Lung (tissue), 12 donors: ENCODE data around the gene TTC5. TPM values are rescaled to one million over a fixed set of nuclear protein-coding genes. Genes with fewer than 3 reads are reported as not detected.

Source experiments
- ATAC-seq: fragments of 200-7000 bp; cut with Tn5 transposase; one replicate; pipeline ENCODE4 v1.9.1; 2020; ENCODE audit warnings: moderate number of reproducible peaks; ENCODE audit not compliant: insufficient read depth, low FRiP score
- DNase-seq, 3 donors: peaks; one replicate each; pipeline ENCODE4 v3.0.0-alpha.2; 2013 to 2017
- H3K27ac ChIP-seq, 2 donors: one replicate each; pipeline ENCODE4 v1.5.1; 2013; ENCODE audit warnings: mild to moderate bottlenecking in 2 of 2, moderate library complexity in 2 of 2, control low read depth in 1 of 2, inconsistent platforms in 1 of 2, low read depth in 1 of 2, low read length in 1 of 2
- H3K27me3 ChIP-seq, 3 donors: one replicate each; pipeline ENCODE4 v1.5.1; 2013; ENCODE audit warnings: low read length in 2 of 3; ENCODE audit not compliant: control insufficient read depth in 3 of 3, insufficient read depth in 3 of 3
- H3K36me3 ChIP-seq, 4 donors: one replicate each; pipeline ENCODE4 v1.5.1; 2013; ENCODE audit warnings: low read length in 4 of 4, mild to moderate bottlenecking in 1 of 4, moderate library complexity in 1 of 4; ENCODE audit not compliant: control insufficient read depth in 4 of 4, insufficient read depth in 4 of 4
- H3K4me1 ChIP-seq, 5 donors: one replicate each; pipeline ENCODE4 v1.5.1; 2013; ENCODE audit warnings: low read length in 5 of 5, mild to moderate bottlenecking in 2 of 5, moderate library complexity in 1 of 5; ENCODE audit not compliant: control insufficient read depth in 5 of 5, insufficient read depth in 5 of 5
- H3K4me3 ChIP-seq: one replicate; pipeline ENCODE4 v1.5.1; 2013; ENCODE audit warnings: mild to moderate bottlenecking, control low read depth, moderate library complexity
- H3K9ac ChIP-seq, 2 donors: one replicate each; pipeline ENCODE4 v1.5.1; 2013; ENCODE audit warnings: low read length in 2 of 2, control low read depth in 1 of 2; ENCODE audit not compliant: insufficient read depth in 1 of 2
- H3K9me3 ChIP-seq, 4 donors: one replicate each; pipeline ENCODE4 v1.5.1; 2013; ENCODE audit warnings: low read length in 3 of 4, mild to moderate bottlenecking in 1 of 4, moderate library complexity in 1 of 4; ENCODE audit not compliant: control insufficient read depth in 4 of 4, insufficient read depth in 3 of 4
- CTCF ChIP-seq: IDR thresholded peaks from 2 replicates; pipeline ENCODE4 v1.5.1; 2012; ENCODE audit warnings: mild to moderate bottlenecking; ENCODE audit errors: control extremely low read depth, extremely low read depth
- WGBS, 2 donors: extraction: QIAGEN DNeasy Blood & Tissue Kit; methylation state at CpG; one replicate each; pipeline ENCODE4 v1.1.7; 2013; 5-methylcytosine and 5-hydroxymethylcytosine counted together
- polyA plus RNA-seq, 2 donors: library from polyadenylated mRNA; stranded (reverse); fragments of 200-250 nt; gene quantifications; one replicate each; pipeline ENCODE4 v1.2.1, GENCODE V29; 2013
- total RNA-seq, 2 donors: library from RNA; depleted of rRNA in 1 of 2; stranded (reverse); fragments of >200 nt in 1 of 2; gene quantifications; one replicate each; pipeline ENCODE4 v1.2.1, GENCODE V29; 2014 to 2021
- donor health status: control.
- donor health status: control.
- donor health status: Bipolar disorder and iron deficiency.
- donor health status: healthy.
- donor health status: DM: yes; HTN: yes; CAD: no.

Gene TTC5
- total and polyA plus RNA-seq, 4 donors, result 5.0 to 21.8 (median 14.2) TPM

- 47 to 49% methylated on average over 8 of the region's 8 CpGs for WGBS, 2 donors
- peak overlapping the region in 1 of 2 donors; percentile 33 for H3K27ac ChIP-seq
Observed at GRCh38 chr14:20327005-20327869, 21.5 kb upstream of the TTC5 start.

GRCh38 chr14:20317720-20318119 is 12.0 kb upstream of the TTC5 start:
- 95 to 98% methylated on average over 16 of the region's 16 CpGs for WGBS, 2 donors
- H3K9me3 ChIP-seq, result no peaks in the 10 kb centered on the region
- no peaks in the 10 kb centered on the region for H3K27me3 ChIP-seq
- TF ChIP-seq CTCF, result no peak
- no peak overlapping the region for H3K4me3 ChIP-seq
- no peak overlapping the region for H3K27ac ChIP-seq
- DNase-seq, result no peak
- no peak overlapping the region for H3K9ac ChIP-seq
- H3K36me3 ChIP-seq, result peaks cover 10 to 36% (median 21%) of the 10 kb centered on the region in 4 donors
- no peaks in the 10 kb centered on the region for H3K4me1 ChIP-seq
- no peak for ATAC-seq

More at GRCh38 chr14:20327005-20327869, 21.5 kb upstream of the TTC5 start:
- Histone ChIP-seq H3K36me3 (peaks cover 9 to 20% (median 14%) of the 10 kb centered on the region in 4 donors), H3K4me1 (peaks cover 0 to 2% (median 0%) of the 10 kb centered on the region in 5 donors), H3K9ac (peak overlapping the region in 1 of 2 donors; percentile 65), H3K4me3 (no peak overlapping the region), H3K27me3 (no peaks in the 10 kb centered on the region), H3K9me3 (no peaks in the 10 kb centered on the region)
- DNase-seq (peak in 2 of 3 donors; percentile 83), ATAC-seq (peak; percentile 77)
- peak; percentile 63 for TF ChIP-seq CTCF

- Histone ChIP-seq H3K9me3 (no peaks in the 10 kb centered on the region), H3K36me3 (peaks cover 10 to 41% (median 22%) of the 10 kb centered on the region in 4 donors), H3K27me3 (no peaks in the 10 kb centered on the region), H3K27ac (no peak overlapping the region), H3K4me3 (no peak overlapping the region), H3K9ac (no peak overlapping the region), H3K4me1 (no peaks in the 10 kb centered on the region)
- no peak for ATAC-seq
- 90 to 96% methylated on average over 2 of the region's 2 CpGs for WGBS, 2 donors
- no peak for TF ChIP-seq CTCF
- DNase-seq, result no peak
Observed at GRCh38 chr14:20314026-20314425, 8.3 kb upstream of the TTC5 start.
